AG09319 (cell line): ENCODE results near the gene FLT4.

Experiments used
- DNase-seq: peaks from one replicate; pipeline ENCODE4 v3.0.0-alpha.2; 2010; ENCODE audit warnings: low read depth; ENCODE audit errors: extremely low read depth
- TF ChIP-seq, protein P1 (sequence below): IDR thresholded peaks from 2 replicates; pipeline ENCODE4 v1.5.1; 2011; ENCODE audit warnings: low read depth, mild to moderate bottlenecking, inconsistent platforms, low read length, moderate library complexity

Gene FLT4

DNA sequence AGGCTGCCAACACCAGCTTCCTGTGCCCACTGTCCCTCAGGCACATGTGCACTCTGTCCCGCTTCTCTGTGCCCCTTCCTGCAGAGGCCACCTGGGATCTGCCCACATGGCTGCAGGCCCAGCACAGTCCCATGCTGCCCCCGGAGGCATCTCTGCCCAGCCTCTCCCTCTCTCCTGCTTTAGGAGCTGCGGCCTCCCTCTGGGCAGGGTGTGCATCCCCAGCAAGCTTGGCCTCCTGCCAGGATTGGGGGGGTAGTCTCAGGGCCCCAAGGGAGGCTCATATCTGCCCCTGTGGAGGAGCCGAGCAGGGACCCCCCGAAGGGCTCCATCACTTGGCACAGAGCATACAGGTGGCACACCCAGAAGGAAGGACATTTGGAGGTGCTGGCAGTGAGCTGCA is 24.8 kb downstream of the FLT4 start:
- no peak for DNase-seq

GRCh38 chr5:180623844-180624243 is 25.6 kb downstream of the FLT4 start:
- TF ChIP-seq, protein P1, sequence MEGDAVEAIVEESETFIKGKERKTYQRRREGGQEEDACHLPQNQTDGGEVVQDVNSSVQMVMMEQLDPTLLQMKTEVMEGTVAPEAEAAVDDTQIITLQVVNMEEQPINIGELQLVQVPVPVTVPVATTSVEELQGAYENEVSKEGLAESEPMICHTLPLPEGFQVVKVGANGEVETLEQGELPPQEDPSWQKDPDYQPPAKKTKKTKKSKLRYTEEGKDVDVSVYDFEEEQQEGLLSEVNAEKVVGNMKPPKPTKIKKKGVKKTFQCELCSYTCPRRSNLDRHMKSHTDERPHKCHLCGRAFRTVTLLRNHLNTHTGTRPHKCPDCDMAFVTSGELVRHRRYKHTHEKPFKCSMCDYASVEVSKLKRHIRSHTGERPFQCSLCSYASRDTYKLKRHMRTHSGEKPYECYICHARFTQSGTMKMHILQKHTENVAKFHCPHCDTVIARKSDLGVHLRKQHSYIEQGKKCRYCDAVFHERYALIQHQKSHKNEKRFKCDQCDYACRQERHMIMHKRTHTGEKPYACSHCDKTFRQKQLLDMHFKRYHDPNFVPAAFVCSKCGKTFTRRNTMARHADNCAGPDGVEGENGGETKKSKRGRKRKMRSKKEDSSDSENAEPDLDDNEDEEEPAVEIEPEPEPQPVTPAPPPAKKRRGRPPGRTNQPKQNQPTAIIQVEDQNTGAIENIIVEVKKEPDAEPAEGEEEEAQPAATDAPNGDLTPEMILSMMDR = no peak
- DNase-seq = no peak

More for the DNA sequence above, 24.8 kb downstream of the FLT4 start:
- TF ChIP-seq, protein P1 = no peak

GRCh38 chr5:180623411-180623834 is 26.0 kb downstream of the FLT4 start:
- DNase-seq = no peak
- TF ChIP-seq, protein P1 = no peak

- DNase-seq = no peak
- TF ChIP-seq, protein P1 = no peak
Measured at GRCh38 chr5:180622910-180623309, 26.5 kb downstream of the FLT4 start.

DNA sequence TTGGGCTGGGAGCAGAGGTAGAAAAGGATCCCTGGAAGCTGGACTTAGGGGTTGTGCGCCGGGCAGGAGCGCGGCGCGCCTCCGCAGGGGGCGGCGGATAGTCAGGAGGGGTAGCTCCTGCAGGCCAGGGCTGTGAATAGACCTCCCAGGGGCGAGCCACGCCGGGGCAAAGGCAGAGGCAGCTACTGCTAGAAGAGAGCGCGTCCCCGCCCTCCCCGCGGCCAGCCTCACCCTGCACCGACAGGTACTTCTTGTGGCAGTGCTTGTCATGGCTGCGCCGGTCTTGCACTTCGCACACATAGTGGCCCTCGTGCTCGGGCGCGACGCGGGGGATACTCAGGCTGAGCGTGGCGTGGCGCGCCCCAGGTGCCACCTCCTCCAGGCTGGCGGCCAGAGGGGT is 28.1 kb downstream of the FLT4 start:
- TF ChIP-seq, protein P1 = no peak
- no peak for DNase-seq

GRCh38 chr5:180620014-180620413 is 29.4 kb downstream of the FLT4 start:
- DNase-seq = no peak
- TF ChIP-seq, protein P1 = no peak

DNA sequence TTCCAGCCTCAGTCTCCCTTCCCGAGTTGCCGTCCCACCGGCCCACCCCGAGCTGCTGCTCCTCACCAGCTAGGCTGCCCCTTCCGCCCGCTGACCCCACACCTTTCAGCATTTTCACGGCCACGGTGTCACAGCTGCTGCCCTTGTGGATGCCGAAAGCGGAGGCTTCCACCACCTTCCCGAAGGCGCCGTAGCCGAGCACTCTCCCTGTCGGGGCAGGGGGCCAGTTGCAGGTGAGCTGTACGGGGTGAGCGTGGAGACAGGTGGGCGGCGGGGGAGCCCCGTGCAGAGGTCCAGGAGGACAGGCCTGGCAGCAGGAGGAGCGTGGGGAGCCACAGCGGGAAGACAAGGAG is 29.9 kb downstream of the FLT4 start:
- no peak for DNase-seq
- TF ChIP-seq, protein P1 = no peak
